Peyer's patch (tissue), 4 donors: Measurements from ENCODE around the gene ITGB2.

ENCODE experiments used
- CTCF ChIP-seq, 6 experiments: fragments of 450-650 bp in 4 of 6; fragments of 200-600 bp in 2 of 6; sonication (generic) in 1 of 6; IDR thresholded peaks; one replicate each; pipeline ENCODE4 v1.5.1; 2017 to 2019; ENCODE audit warnings: antibody characterized with exemption in 6 of 6, mild to moderate bottlenecking in 3 of 6, moderate library complexity in 1 of 6
- POLR2A ChIP-seq, 2 donors: fragments of 450-650 bp; IDR thresholded peaks; one replicate each; pipeline ENCODE4 v1.5.1; 2017; ENCODE audit warnings: antibody characterized with exemption in 2 of 2, mild to moderate bottlenecking in 2 of 2, moderate library complexity in 2 of 2

- no peak for TF ChIP-seq CTCF (IDR thresholded peaks at IDR 0.05)
- no peak for TF ChIP-seq POLR2A (IDR thresholded peaks at IDR 0.05)
These were observed 7.1 kb upstream of the ITGB2 start for GRCh38 chr21:44927587-44928461.
